ENCODE data around the gene OOEP.
"Not testable (repeated sequence)": the region's sequence is repeated elsewhere in the genome, so short reads cannot be mapped to it uniquely, and the experiment has no call there.

The OOEP gene

DNA sequence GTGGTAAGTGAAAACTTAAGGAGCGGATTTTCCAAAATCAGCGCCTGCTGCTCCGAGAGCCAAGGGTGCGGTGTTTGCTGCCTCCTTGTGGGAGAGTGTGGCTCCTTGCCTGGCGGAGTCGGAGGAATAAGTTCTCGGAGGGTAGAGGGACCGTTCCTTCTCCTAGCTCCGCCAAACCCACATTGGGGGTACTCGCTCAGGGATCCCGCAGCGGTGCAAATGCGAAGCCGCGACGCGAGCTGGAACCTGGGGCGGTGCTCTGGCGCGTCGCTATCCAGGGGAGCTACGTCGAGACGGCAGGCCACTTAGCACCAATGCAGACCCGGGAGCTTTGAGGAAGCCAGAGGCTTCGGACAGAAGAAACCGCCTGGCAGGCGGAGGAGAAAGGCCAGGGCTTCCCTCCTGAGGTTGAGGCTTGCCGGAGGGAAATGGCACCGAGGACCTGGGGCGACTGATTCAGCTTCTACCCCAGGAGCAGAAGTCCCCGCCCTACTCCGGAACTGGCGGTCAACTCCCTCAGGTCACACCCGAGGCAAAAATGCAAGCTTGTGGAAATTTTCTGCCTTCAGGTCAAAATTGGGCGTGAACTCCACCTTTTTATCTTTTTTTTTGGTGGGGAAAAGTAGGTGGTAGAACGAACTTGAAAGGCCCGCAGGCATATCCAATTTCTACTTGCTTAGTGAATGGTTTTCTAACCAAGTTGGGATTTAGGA lies 19.3 kb upstream of the OOEP start:
- H3K27me3 ChIP-seq (ENCODE audit: control insufficient read depth, insufficient read depth, low read length): no peaks in the 10 kb centered on the region
- H3K9ac ChIP-seq (ENCODE audit: low read depth, low read length): peak overlapping the region; percentile 67
- H3K4me1 ChIP-seq (ENCODE audit: control insufficient read depth, insufficient read depth, low read length): peaks cover 9% of the 10 kb centered on the region
- peak overlapping the region; percentile 61 for H3K4me3 ChIP-seq (ENCODE audit: low read depth, low read length)
- no peaks in the 10 kb centered on the region for H3K36me3 ChIP-seq (ENCODE audit: control insufficient read depth, insufficient read depth, low read length)
- no peaks in the 10 kb centered on the region for H3K9me3 ChIP-seq (ENCODE audit: control insufficient read depth, insufficient read depth, low read length)

GRCh38 chr6:73388433-73388799 lies 18.7 kb upstream of the OOEP start:
- Histone ChIP-seq H3K9me3 (ENCODE audit: control insufficient read depth, insufficient read depth, low read length) (no peaks in the 10 kb centered on the region), H3K36me3 (ENCODE audit: control insufficient read depth, insufficient read depth, low read length) (no peaks in the 10 kb centered on the region), H3K27me3 (ENCODE audit: control insufficient read depth, insufficient read depth, low read length) (no peaks in the 10 kb centered on the region), H3K4me1 (ENCODE audit: control insufficient read depth, insufficient read depth, low read length) (peaks cover 9% of the 10 kb centered on the region), H3K4me3 (ENCODE audit: low read depth, low read length) (peak overlapping the region; percentile 61), H3K9ac (ENCODE audit: low read depth, low read length) (peak overlapping the region; percentile 19)

- Histone ChIP-seq H3K36me3 (ENCODE audit: control insufficient read depth, insufficient read depth, low read length) (no peaks in the 10 kb centered on the region), H3K27me3 (ENCODE audit: control insufficient read depth, insufficient read depth, low read length) (no peaks in the 10 kb centered on the region), H3K9ac (ENCODE audit: low read depth, low read length) (no peak overlapping the region), H3K9me3 (ENCODE audit: control insufficient read depth, insufficient read depth, low read length) (no peaks in the 10 kb centered on the region), H3K4me1 (ENCODE audit: control insufficient read depth, insufficient read depth, low read length) (no peaks in the 10 kb centered on the region), H3K4me3 (ENCODE audit: low read depth, low read length) (no peak overlapping the region)
Observed at GRCh38 chr6:73382462-73383113, 12.9 kb upstream of the OOEP start.

DNA sequence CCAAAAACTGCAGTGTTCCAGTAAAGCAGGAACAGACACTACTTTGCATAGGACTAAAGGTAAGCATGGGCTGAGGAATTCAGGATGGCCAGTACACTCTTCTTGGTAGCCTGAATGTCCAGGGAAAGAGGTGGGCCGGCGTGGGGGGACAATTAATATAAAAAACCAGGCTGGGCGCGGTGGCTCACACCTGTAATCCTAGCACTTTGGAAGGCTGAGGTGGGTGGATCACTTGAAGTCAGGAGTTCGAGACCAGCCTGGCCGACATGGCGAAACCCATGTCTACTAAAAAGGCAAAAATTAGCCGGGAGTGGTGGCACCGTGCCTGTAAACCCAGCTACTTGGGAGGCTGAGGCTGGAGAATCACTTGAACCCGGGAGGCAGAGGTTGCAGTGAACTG lies 11.8 kb upstream of the OOEP start:
- not testable (repeated sequence) for H3K36me3 ChIP-seq (ENCODE audit: control insufficient read depth, insufficient read depth, low read length); H3K4me1 ChIP-seq (ENCODE audit: control insufficient read depth, insufficient read depth, low read length); H3K9me3 ChIP-seq (ENCODE audit: control insufficient read depth, insufficient read depth, low read length); H3K4me3 ChIP-seq (ENCODE audit: low read depth, low read length); H3K9ac ChIP-seq (ENCODE audit: low read depth, low read length); H3K27me3 ChIP-seq (ENCODE audit: control insufficient read depth, insufficient read depth, low read length)

DNA sequence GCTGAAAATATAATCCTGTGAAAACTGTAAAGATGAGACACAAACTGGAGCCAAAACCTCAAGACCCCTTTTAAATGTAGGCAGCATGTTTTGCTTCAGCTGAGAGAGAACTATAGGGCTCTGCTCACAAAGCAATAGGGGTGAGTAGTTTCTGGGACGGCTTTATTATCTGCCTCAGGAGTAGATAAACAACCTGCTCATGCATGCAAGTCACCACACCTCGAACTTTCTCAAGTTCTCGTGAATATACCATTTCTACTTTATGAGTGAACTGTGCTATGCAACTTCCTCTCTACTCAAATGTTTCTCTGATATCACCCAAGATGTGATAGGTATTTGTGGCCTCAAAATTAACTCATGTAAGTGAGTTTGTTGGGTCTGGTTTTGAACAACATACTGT lies 7.5 kb upstream of the OOEP start:
- no peaks in the 10 kb centered on the region for H3K4me1 ChIP-seq (ENCODE audit: control insufficient read depth, insufficient read depth, low read length)
- no peak overlapping the region for H3K4me3 ChIP-seq (ENCODE audit: low read depth, low read length)
- no peaks in the 10 kb centered on the region for H3K36me3 ChIP-seq (ENCODE audit: control insufficient read depth, insufficient read depth, low read length)
- H3K9me3 ChIP-seq (ENCODE audit: control insufficient read depth, insufficient read depth, low read length): no peaks in the 10 kb centered on the region
- H3K27me3 ChIP-seq (ENCODE audit: control insufficient read depth, insufficient read depth, low read length): no peaks in the 10 kb centered on the region
- no peak overlapping the region for H3K9ac ChIP-seq (ENCODE audit: low read depth, low read length)

DNA sequence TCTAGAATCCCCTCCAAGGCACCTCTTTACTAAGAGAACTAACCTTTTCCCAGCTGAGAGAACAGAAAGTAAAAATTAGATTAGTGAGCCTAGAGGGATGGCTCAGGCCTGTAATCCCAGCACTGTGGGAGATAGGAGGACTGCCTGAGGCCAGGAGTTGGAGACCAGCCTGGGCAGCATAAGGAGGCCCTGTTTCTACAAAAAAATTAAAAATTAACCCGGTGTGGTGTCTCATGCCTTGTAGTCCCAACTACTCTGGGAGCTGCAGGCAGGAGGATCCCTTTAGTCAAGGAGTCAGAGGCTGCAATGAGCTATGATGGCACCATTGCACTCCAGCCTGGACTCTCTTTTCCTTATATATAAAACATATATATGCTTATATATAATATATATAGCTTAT lies 5.5 kb upstream of the OOEP start:
- Histone ChIP-seq H3K36me3 (ENCODE audit: control insufficient read depth, insufficient read depth, low read length) (no peaks in the 10 kb centered on the region), H3K4me3 (ENCODE audit: low read depth, low read length) (no peak overlapping the region), H3K9ac (ENCODE audit: low read depth, low read length) (no peak overlapping the region), H3K9me3 (ENCODE audit: control insufficient read depth, insufficient read depth, low read length) (no peaks in the 10 kb centered on the region), H3K27me3 (ENCODE audit: control insufficient read depth, insufficient read depth, low read length) (no peaks in the 10 kb centered on the region), H3K4me1 (ENCODE audit: control insufficient read depth, insufficient read depth, low read length) (no peaks in the 10 kb centered on the region)

GRCh38 chr6:73372516-73372915 lies 2.8 kb upstream of the OOEP start:
- Histone ChIP-seq H3K9me3 (ENCODE audit: control insufficient read depth, insufficient read depth, low read length) (no peaks in the 10 kb centered on the region), H3K27me3 (ENCODE audit: control insufficient read depth, insufficient read depth, low read length) (no peaks in the 10 kb centered on the region), H3K36me3 (ENCODE audit: control insufficient read depth, insufficient read depth, low read length) (no peaks in the 10 kb centered on the region), H3K9ac (ENCODE audit: low read depth, low read length) (no peak overlapping the region), H3K4me3 (ENCODE audit: low read depth, low read length) (no peak overlapping the region), H3K4me1 (ENCODE audit: control insufficient read depth, insufficient read depth, low read length) (no peaks in the 10 kb centered on the region)

GRCh38 chr6:73371984-73372383 lies 2.3 kb upstream of the OOEP start:
- no peak overlapping the region for H3K4me3 ChIP-seq (ENCODE audit: low read depth, low read length)
- no peaks in the 10 kb centered on the region for H3K4me1 ChIP-seq (ENCODE audit: control insufficient read depth, insufficient read depth, low read length)
- no peaks in the 10 kb centered on the region for H3K36me3 ChIP-seq (ENCODE audit: control insufficient read depth, insufficient read depth, low read length)
- no peaks in the 10 kb centered on the region for H3K9me3 ChIP-seq (ENCODE audit: control insufficient read depth, insufficient read depth, low read length)
- no peak overlapping the region for H3K9ac ChIP-seq (ENCODE audit: low read depth, low read length)
- H3K27me3 ChIP-seq (ENCODE audit: control insufficient read depth, insufficient read depth, low read length): no peaks in the 10 kb centered on the region

DNA sequence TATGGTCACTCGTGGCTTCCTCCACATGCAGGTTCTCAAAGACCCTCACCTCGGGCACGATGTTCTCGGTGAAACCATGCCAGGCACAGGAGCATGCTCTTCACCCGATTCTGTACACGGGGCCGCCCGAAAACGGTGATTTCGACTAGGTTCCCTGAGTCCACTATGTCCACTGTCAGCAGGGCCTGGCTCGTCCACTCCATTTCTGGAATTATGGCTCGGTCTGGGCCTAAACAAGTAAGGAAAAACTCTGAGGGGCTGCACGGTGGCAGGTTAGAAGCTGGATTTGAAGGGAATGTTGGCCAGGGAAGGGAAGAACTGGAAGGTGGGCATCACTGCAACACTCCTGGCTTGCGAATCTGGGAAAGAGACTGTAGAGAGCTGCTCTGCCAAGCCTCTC lies 540 bp downstream of the OOEP start:
- H3K4me1 ChIP-seq (ENCODE audit: control insufficient read depth, insufficient read depth, low read length): no peaks in the 10 kb centered on the region
- no peaks in the 10 kb centered on the region for H3K9me3 ChIP-seq (ENCODE audit: control insufficient read depth, insufficient read depth, low read length)
- no peaks in the 10 kb centered on the region for H3K27me3 ChIP-seq (ENCODE audit: control insufficient read depth, insufficient read depth, low read length)
- no peak overlapping the region for H3K4me3 ChIP-seq (ENCODE audit: low read depth, low read length)
- H3K36me3 ChIP-seq (ENCODE audit: control insufficient read depth, insufficient read depth, low read length): no peaks in the 10 kb centered on the region
- H3K9ac ChIP-seq (ENCODE audit: low read depth, low read length): no peak overlapping the region

DNA sequence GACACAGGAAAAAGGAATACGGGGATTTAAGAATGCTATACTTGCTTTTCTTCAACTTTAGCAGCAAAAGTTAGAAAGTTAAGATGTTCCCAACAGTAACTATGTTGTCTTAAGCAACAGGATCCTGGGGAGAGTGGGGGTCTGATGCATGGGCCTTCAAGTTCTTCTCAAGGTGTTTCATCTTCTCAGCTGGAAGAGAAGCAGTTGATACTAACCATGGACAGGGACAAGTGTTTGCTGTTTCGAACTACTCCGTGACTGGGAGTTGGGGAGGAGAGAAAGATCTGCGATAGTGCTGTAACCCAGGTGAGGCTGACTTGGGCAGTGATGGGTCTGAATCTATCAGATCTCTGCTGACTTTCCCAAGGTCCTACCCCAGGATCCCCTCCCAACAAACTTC lies 1.0 kb downstream of the OOEP start:
- H3K4me3 ChIP-seq (ENCODE audit: low read depth, low read length): no peak overlapping the region
- H3K9ac ChIP-seq (ENCODE audit: low read depth, low read length): no peak overlapping the region
- H3K4me1 ChIP-seq (ENCODE audit: control insufficient read depth, insufficient read depth, low read length): no peaks in the 10 kb centered on the region
- H3K36me3 ChIP-seq (ENCODE audit: control insufficient read depth, insufficient read depth, low read length): no peaks in the 10 kb centered on the region
- no peaks in the 10 kb centered on the region for H3K27me3 ChIP-seq (ENCODE audit: control insufficient read depth, insufficient read depth, low read length)
- no peaks in the 10 kb centered on the region for H3K9me3 ChIP-seq (ENCODE audit: control insufficient read depth, insufficient read depth, low read length)

DNA sequence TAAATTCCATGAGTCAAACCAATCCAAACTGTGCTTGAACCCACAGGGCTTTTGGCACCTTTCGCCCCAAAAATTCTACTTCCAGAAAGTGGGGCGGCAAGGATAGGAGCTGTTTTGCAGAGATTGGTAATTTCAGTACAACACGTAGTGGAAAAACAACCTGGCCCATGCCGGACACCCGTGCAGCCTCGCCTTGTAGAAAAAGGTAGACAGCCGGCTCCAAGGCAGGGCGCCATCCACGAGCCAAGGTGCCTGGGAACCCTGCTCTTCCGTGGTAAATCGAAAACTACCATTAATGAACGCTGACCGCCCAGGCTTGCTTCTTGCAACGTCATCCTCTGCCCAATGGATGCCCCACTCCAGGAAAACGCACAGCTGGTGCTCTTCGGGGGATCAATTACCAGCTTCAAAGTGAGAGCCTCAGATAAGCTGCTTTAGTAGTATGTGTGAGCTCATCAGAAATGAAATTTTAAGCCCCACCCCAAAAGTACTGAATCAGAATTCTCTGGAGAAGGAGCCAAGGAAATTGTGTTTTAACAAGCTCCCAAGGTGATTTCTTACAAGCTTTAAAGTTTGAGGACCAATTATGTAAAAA lies 1.8 kb downstream of the OOEP start:
- no peaks in the 10 kb centered on the region for H3K27me3 ChIP-seq (ENCODE audit: control insufficient read depth, insufficient read depth, low read length)
- H3K9ac ChIP-seq (ENCODE audit: low read depth, low read length): no peak overlapping the region
- H3K36me3 ChIP-seq (ENCODE audit: control insufficient read depth, insufficient read depth, low read length): no peaks in the 10 kb centered on the region
- no peak overlapping the region for H3K4me3 ChIP-seq (ENCODE audit: low read depth, low read length)
- no peaks in the 10 kb centered on the region for H3K9me3 ChIP-seq (ENCODE audit: control insufficient read depth, insufficient read depth, low read length)
- no peaks in the 10 kb centered on the region for H3K4me1 ChIP-seq (ENCODE audit: control insufficient read depth, insufficient read depth, low read length)

- Histone ChIP-seq H3K4me1 (ENCODE audit: control insufficient read depth, insufficient read depth, low read length) (no peaks in the 10 kb centered on the region), H3K36me3 (ENCODE audit: control insufficient read depth, insufficient read depth, low read length) (no peaks in the 10 kb centered on the region), H3K9me3 (ENCODE audit: control insufficient read depth, insufficient read depth, low read length) (no peaks in the 10 kb centered on the region), H3K27me3 (ENCODE audit: control insufficient read depth, insufficient read depth, low read length) (no peaks in the 10 kb centered on the region), H3K9ac (ENCODE audit: low read depth, low read length) (no peak overlapping the region), H3K4me3 (ENCODE audit: low read depth, low read length) (no peak overlapping the region)
Observed at GRCh38 chr6:73364549-73364948, 5.1 kb downstream of the OOEP start.

Measured in iPS-15b (cell line).